ENCODE data around the gene ANKRD36B. TPM values are rescaled to one million over a fixed set of nuclear protein-coding genes. Genes with fewer than 3 reads are reported as not detected.

The ANKRD36B gene
- total RNA-seq, result 11.6 and 11.8 TPM in 2 replicates

DNA sequence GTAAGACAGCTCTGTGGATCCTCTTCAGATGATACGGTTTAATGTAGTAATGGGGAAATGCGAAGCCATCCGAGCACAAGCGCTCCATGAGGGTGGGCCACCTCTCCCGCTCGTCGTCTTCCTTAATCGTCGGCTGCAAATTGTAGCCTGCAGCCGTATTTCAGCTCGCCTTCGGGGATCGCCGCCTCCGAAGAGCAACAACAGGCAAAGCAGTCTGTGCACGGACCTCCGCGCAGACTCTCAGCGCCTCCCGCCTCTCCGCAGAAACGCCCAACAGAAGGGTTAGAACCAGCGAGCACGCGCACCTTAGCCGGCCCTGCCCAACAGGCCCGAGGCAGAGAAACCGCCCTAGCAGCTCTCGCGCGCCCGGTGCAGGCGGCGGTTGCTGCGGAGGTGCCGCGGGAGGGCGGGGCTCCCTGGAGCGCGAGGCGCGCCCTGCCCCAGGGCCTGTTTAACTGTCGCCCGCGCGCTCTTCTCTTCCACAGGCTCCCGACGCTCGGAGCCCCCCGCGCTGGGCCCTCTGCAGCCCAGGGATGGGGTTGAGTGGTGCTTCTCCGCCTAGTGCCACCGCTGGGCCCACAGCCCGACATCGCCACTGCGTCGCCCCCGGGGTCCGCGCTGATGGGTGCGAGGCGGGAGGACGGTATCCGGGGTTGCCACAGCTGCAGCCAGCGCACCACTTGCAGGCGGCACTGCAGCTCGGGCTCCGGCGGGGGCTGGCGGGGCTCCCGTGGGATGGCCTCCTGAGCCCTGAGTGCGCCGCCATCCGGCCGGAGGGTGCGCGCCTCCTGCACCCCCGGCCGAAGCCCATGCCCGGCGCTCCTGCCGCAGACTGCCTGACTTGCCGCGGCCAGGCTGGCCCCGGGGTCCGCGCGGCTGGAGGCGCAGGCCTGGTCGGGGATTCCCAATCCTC is at the start of gene ANKRD36B:
Gene ANKRD36B, minus strand, starts transcription at position 280 of the 913 bp plus-strand sequence. Its CDS starts 192 bp downstream, at position 88.

Other genes starting within 250 kb of the ANKRD36B start
- gene COX5B, start 56.2 kb upstream of the ANKRD36B start, total RNA-seq, result 299 and 311 TPM in 2 replicates
- gene ACTR1B, start 74.2 kb upstream of the ANKRD36B start, total RNA-seq, result 28.9 and 32.5 TPM in 2 replicates
- 0.75 and 0.93 TPM in 2 replicates for gene C2orf92, start 79.8 kb upstream of the ANKRD36B start, total RNA-seq
- not detected in 2 replicates for gene ZAP70, start 123.7 kb upstream of the ANKRD36B start, total RNA-seq